Fibroblast of the aortic adventitia (primary cell): ENCODE measurements around the gene HAGH. TPM values are rescaled to one million over a fixed set of nuclear protein-coding genes. Genes with fewer than 3 reads are reported as not detected.

Experiments used
- DNase-seq: peaks from one replicate; pipeline ENCODE4 v3.0.0-alpha.2; 2010; ENCODE audit warnings: low read depth
- H3K4me3 ChIP-seq: 2 replicates; pipeline ENCODE4 v1.5.1; 2011; ENCODE audit warnings: low read depth, mild to moderate bottlenecking, control low read depth, low read length, moderate library complexity
- total RNA-seq: library from RNA; depleted of rRNA; stranded (reverse); fragments of >200 nt; gene quantifications from 2 replicates; pipeline ENCODE4 v1.2.3, GENCODE V29; 2012; ENCODE audit warnings: low replicate concordance
- TF ChIP-seq, protein P1 (sequence below): IDR thresholded peaks from 2 replicates; pipeline ENCODE4 v1.5.1; 2011; ENCODE audit warnings: mild to moderate bottlenecking, low read length, control low read depth, inconsistent platforms; ENCODE audit not compliant: insufficient read depth

HAGH gene
- total RNA-seq, 1 donor: 21.9 TPM

DNA sequence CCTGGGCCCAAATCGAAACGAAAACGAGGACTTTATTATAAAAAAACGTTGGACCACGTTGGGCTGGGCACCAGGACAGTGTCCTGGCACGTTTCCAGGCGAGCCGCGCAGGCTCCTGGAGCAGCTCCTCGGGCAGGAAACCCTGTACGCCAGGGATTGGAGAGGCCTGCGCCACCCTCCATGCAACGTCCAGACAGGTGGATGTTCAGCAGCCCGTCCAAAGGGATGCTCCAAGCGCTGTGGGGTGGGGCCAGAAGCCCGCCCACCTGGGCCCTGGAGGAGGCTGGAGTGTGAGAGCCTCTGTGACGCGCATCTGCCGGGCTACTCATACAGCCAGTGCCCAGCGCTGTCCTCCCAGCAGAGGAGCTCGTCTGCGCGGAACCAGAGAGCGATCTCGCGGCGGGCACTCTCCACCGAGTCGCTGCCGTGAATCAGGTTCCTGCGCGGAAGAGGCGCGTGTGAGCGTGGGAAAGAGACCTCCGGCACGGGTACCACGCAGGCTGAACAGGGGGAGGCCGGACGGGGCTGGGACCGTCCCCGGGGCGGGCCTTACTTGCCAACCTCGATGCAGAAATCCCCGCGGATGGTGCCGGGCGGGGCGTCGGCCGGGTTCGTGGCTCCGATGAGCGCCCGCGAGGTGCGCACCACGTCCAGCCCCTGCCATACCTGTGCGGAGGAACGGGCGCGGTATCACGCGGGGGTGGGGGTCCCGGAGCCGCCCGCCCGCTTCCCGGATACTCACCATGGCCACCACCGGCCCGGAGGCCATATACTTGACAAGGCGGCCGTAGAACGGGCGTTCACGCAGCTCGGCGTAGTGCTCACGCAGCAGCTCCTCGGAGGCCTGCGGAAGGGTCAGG, 56.1 kb downstream of the HAGH start:
- peak; percentile 58 for DNase-seq
- peak overlapping the region; percentile 84 for H3K4me3 ChIP-seq

DNA sequence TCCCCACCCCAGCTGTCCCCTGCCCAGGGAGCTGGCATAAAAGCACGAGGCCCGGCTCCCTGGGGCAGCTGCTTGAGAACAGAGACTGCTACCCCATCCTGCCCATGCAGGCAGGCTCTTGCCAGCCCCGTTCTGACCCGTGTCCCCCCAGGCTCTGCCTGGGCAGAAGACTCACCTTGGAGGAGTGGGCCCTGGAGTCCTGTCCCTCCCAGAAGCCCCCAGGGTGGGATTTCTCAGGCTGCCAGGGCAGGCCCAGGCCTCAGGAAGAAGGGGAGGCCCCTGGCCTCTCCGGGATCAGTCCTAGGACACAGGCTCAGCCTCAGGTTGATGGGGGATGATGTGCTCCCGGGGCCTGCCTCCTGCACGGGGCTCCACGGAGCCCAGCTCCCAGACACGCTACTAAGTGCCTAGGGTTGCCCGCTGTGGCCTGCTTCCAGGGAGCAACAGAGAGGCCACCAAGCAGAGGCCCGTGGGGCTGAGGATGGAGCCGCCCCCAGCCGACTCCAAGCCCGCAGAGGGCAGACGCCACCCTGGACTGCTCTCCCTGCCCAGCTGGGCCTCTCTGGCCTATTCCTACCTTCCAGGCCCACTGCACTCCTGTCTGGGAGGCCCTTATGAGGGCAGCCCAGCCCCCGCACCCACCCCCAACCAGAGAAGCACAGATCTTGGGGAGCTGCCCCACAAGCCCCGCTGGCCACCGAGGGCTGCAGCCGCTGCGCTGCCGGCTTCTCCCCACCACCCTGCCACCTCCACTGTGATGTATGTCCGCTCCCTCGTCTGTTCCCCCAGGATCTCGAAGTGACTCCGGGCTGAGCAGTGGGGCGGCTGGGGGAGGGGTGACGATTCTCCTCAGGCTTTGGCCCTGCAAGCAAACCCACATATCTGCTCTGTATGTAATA, 57.0 kb downstream of the HAGH start:
- TF ChIP-seq, protein P1, sequence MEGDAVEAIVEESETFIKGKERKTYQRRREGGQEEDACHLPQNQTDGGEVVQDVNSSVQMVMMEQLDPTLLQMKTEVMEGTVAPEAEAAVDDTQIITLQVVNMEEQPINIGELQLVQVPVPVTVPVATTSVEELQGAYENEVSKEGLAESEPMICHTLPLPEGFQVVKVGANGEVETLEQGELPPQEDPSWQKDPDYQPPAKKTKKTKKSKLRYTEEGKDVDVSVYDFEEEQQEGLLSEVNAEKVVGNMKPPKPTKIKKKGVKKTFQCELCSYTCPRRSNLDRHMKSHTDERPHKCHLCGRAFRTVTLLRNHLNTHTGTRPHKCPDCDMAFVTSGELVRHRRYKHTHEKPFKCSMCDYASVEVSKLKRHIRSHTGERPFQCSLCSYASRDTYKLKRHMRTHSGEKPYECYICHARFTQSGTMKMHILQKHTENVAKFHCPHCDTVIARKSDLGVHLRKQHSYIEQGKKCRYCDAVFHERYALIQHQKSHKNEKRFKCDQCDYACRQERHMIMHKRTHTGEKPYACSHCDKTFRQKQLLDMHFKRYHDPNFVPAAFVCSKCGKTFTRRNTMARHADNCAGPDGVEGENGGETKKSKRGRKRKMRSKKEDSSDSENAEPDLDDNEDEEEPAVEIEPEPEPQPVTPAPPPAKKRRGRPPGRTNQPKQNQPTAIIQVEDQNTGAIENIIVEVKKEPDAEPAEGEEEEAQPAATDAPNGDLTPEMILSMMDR: no peak
- no peak for DNase-seq
- no peak overlapping the region for H3K4me3 ChIP-seq

More for the DNA sequence above, 56.1 kb downstream of the HAGH start:
- TF ChIP-seq, protein P1: no peak

DNA sequence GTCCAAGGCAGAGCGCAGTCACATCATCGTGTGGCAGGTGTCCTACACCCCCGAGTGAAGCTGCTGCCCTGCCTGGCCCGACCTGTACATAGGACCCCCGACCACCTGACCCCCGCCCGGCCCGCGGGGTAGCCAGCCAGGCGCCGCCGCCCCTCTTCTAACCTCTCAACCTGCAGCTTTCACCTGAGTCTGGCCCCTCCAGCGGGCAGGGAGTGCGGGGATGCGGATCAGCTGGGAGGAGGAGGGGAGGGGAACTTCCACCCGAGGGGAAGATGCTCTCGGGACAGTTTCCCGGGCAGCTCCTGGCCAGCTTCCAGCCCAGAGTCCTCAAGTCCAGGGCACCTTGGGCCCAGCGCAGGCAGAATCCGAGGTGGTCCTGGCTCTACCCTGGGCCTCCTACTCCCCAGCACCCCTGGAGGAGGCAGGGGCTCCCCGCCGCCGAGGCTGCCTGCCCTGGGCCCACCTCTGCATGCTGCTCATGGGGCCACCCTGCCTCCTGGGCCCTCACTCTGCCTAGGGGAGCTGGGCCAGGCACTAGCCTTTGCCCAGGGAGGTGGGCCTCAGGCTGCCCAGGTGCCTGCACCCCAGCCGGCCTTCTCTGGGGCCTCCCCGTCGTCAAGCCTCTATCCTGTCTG, 57.7 kb downstream of the HAGH start:
- TF ChIP-seq, protein P1: no peak
- DNase-seq: no peak
- no peak overlapping the region for H3K4me3 ChIP-seq

DNA sequence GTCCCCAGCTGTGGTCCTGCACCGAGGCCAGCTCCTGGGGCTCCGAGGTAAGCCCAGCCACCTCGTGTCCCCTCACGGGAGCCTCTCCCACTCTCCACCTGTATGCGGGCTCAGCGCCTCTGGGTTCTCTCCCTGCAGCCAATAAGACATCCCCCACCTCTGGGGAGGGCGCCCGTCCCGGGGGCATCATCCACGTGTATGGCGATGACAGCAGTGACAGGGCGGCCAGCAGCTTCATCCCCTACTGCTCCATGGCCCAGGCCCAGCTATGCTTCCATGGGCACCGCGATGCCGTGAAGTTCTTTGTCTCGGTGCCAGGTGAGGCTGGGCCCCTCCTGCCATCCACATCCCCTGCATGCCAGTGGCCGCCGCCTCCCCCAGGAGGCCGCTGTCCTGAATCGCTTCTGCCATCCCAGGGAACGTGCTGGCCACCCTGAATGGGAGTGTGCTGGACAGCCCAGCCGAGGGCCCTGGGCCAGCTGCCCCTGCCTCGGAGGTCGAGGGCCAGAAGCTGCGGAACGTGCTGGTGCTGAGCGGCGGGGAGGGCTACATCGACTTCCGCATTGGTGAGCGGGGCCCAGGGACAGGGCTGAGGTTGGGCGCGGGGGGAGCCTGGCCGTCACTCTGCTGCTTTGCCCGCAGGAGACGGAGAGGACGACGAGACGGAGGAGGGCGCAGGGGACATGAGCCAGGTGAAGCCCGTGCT, 58.4 kb downstream of the HAGH start:
- H3K4me3 ChIP-seq: no peak overlapping the region
- TF ChIP-seq, protein P1: no peak
- no peak for DNase-seq

DNA sequence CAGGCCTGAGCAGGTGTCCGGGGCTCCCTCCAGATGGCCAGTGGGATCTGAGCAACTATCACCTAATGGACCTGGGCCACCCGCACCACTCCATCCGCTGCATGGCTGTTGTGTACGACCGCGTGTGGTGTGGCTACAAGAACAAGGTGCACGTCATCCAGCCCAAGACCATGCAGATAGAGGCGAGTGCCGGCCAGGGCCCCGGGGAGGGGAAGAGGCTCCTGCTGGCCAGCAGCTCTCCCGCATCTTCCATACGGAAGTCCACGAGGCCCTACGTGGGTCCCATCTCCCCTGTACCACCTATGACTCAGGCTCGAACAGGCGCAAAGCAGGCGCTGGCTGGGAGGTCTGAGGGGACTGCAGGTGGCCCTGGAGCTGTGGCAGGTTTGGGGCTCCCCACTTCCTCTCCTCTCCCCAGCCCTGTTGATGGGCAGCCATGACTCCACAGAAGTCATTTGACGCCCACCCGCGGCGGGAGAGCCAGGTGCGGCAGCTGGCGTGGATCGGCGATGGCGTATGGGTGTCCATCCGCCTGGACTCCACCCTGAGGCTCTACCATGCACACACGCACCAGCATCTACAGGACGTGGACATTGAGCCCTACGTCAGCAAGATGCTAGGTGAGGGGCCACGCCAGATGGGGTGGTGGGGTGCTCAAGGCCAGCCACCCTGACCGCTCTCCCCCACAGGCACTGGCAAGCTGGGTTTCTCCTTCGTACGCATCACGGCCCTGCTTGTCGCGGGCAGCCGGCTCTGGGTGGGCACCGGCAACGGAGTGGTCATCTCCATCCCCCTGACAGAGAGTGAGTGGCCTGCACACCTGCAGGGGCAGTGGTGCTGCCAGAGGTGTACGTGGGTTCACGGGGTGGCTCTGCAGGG, 59.3 kb downstream of the HAGH start:
- TF ChIP-seq, protein P1: no peak
- DNase-seq: no peak
- H3K4me3 ChIP-seq: no peak overlapping the region
